A549 (cell line): ENCODE results near the gene STK11IP. TPM values are rescaled to one million over a fixed set of nuclear protein-coding genes. Genes with fewer than 3 reads are reported as not detected.

Source experiments
- ATAC-seq, 2 experiments: fragments of 200-7000 bp in 1 of 2; fragments of >200 bp in 1 of 2; cut with Nextera tagmentation in 1 of 2; cut with Tn5 transposase in 1 of 2; 3 replicates each; pipeline versions ENCODE4 v1.8.0 to v1.9.1; 2018 to 2020; ENCODE audit warnings: mild to moderate bottlenecking in 1 of 2, moderate library complexity in 1 of 2
- CTCF ChIA-PET: fragments of 300-600 bp; sonication (Branson Sonifier 250); formaldehyde crosslinking; extraction: SDS; loops from one replicate; lab custom pipeline; 2021; ENCODE audit warnings: antibody characterized with exemption, inconsistent platforms; lab: Yijun Ruan, JAX
- POLR2A ChIA-PET: fragments of 350-600 bp; formaldehyde crosslinking; extraction: SDS; loops from one replicate; lab custom pipeline; 2021; ENCODE audit warnings: antibody characterized with exemption, inconsistent platforms; lab: Yijun Ruan, JAX
- DNase-seq, 2 experiments: peaks; one replicate each; pipeline versions ENCODE4 v3.0.0 to v3.0.0-alpha.2; 2011 to 2016; ENCODE audit warnings: low read depth in 1 of 2, low spot score in 1 of 2
- FAIRE-seq: peaks from 2 replicates; lab custom pipeline; 2011; peaks lifted over from hg19 to GRCh38; lab: Jason Lieb, UNC
- H3K27ac ChIP-seq, 2 experiments: fragments of >200 bp; sonication (Bioruptor Twin); formaldehyde crosslinking; 3 replicates each; pipeline ENCODE4 v1.5.1; 2016 to 2017
- H3K4me1 ChIP-seq: fragments of >200 bp; sonication (Bioruptor Twin); formaldehyde crosslinking; 3 replicates; pipeline ENCODE4 v1.6.1; 2016
- H3K4me2 ChIP-seq: fragments of >200 bp; sonication (Bioruptor Twin); formaldehyde crosslinking; 3 replicates; pipeline ENCODE4 v1.6.1; 2016
- H3K4me3 ChIP-seq: fragments of >200 bp; sonication (Bioruptor Twin); formaldehyde crosslinking; 3 replicates; pipeline ENCODE4 v1.5.1; 2016
- H3K9me3 ChIP-seq: fragments of >200 bp; sonication (Bioruptor Twin); formaldehyde crosslinking; 3 replicates; pipeline ENCODE4 v1.6.1; 2016
- CBX8 ChIP-seq: fragments of 200-600 bp; sonication (generic); IDR thresholded peaks from 2 replicates; pipeline ENCODE4 v1.6.1; 2016
- CEBPB ChIP-seq, 2 experiments: fragments of >200 bp in 1 of 2; sonication (Bioruptor Twin) in 1 of 2; formaldehyde crosslinking in 1 of 2; IDR thresholded peaks; 2 replicates each; pipeline ENCODE4 v1.6.1; 2012 to 2016
- CTCF ChIP-seq: fragments of >200 bp; sonication (Bioruptor Twin); formaldehyde crosslinking; IDR thresholded peaks from 3 replicates; pipeline ENCODE4 v1.5.1; 2016
- EHMT2 ChIP-seq: fragments of 200-600 bp; sonication (generic); IDR thresholded peaks from 2 replicates; pipeline ENCODE4 v1.6.1; 2016; ENCODE audit warnings: antibody characterized with exemption, low read depth, mild to moderate bottlenecking, moderate library complexity
- ELK1 ChIP-seq: fragments of 150-350 bp; IDR thresholded peaks from 2 replicates; pipeline ENCODE4 v1.6.1; 2014; ENCODE audit warnings: low read depth, mild to moderate bottlenecking, low read length
- ESRRA ChIP-seq: fragments of 150-350 bp; IDR thresholded peaks from 2 replicates; pipeline ENCODE4 v1.6.1; 2014; ENCODE audit warnings: mild to moderate bottlenecking, low read length, borderline replicate concordance
- FOSB ChIP-seq: fragments of 250-450 bp; sonication (Bioruptor Pico); IDR thresholded peaks from 2 replicates; pipeline ENCODE4 v1.5.0; 2020; ENCODE audit warnings: mild to moderate bottlenecking, moderate library complexity
- FOSL2 ChIP-seq, 2 experiments: fragments of 450-650 bp in 1 of 2; fragments of >200 bp in 1 of 2; sonication (Bioruptor Twin) in 1 of 2; formaldehyde crosslinking; IDR thresholded peaks; 2 replicates each; pipeline versions ENCODE4 v1.5.0 to v1.6.1; 2016 to 2020; ENCODE audit warnings: mild to moderate bottlenecking in 1 of 2, moderate library complexity in 1 of 2
- GATA3 ChIP-seq: IDR thresholded peaks from 2 replicates; pipeline ENCODE4 v1.6.1; 2012; ENCODE audit warnings: borderline replicate concordance
- HDAC2 ChIP-seq: fragments of 200-600 bp; sonication (generic); IDR thresholded peaks from 2 replicates; pipeline ENCODE4 v1.6.1; 2016
- HEYL ChIP-seq: fragments of 250-450 bp; sonication (Bioruptor Pico); IDR thresholded peaks from 2 replicates; pipeline ENCODE4 v1.8.0; 2021; ENCODE audit warnings: mild to moderate bottlenecking, moderate library complexity
- HOXA7 ChIP-seq: fragments of 250-450 bp; sonication (Bioruptor Pico); IDR thresholded peaks from 2 replicates; pipeline ENCODE4 v1.5.0; 2020; ENCODE audit warnings: mild to moderate bottlenecking, moderate library complexity
- JUNB ChIP-seq: fragments of >200 bp; sonication (Bioruptor Twin); formaldehyde crosslinking; IDR thresholded peaks from 2 replicates; pipeline ENCODE4 v1.6.1; 2016
- MAZ ChIP-seq: fragments of 150-350 bp; IDR thresholded peaks from 2 replicates; pipeline ENCODE4 v1.6.1; 2014; ENCODE audit warnings: antibody characterized with exemption, low read depth, low read length, borderline replicate concordance
- PBX3 ChIP-seq: IDR thresholded peaks from 2 replicates; pipeline ENCODE4 v1.6.1; 2012
- POLR2AphosphoS2 ChIP-seq: conservative IDR thresholded peaks from 2 replicates; pipeline ENCODE4 v1.6.1; 2012; ENCODE audit warnings: low read length, improper control_type of control experiment, inconsistent platforms
- RAD21 ChIP-seq, 2 experiments: fragments of >200 bp in 1 of 2; sonication (Bioruptor Twin) in 1 of 2; formaldehyde crosslinking in 1 of 2; IDR thresholded peaks in 1 of 2; conservative IDR thresholded peaks in 1 of 2; 2 replicates in 1 of 2; 3 replicates in 1 of 2; pipeline ENCODE4 v1.6.1; 2012 to 2018; ENCODE audit warnings: inconsistent platforms in 1 of 2
- RCOR1 ChIP-seq: fragments of 150-350 bp; IDR thresholded peaks from 2 replicates; pipeline ENCODE4 v1.6.1; 2014; ENCODE audit warnings: antibody characterized with exemption, low read length, low read depth
- ZC3H11A ChIP-seq: fragments of 450-650 bp; IDR thresholded peaks from 2 replicates; pipeline ENCODE4 v1.6.1; 2014; ENCODE audit warnings: antibody characterized with exemption, mild to moderate bottlenecking
- ZNF302 ChIP-seq: fragments of 250-450 bp; sonication (Bioruptor Pico); IDR thresholded peaks from 2 replicates; pipeline ENCODE4 v1.9.0; 2021; ENCODE audit warnings: inconsistent platforms, mild to moderate bottlenecking, moderate library complexity
- WGBS: methylation state at CpG from one replicate; pipeline ENCODE4 v1.1.6; 2017; ENCODE audit errors: missing lambda C conversion rate; 5-methylcytosine and 5-hydroxymethylcytosine counted together
- polyA plus RNA-seq, 4 experiments: library from polyadenylated mRNA; depleted of rRNA in 3 of 4; stranded (reverse); fragments of >200 nt; fragmentation: RNase III in 1 of 4; extraction: RNeasy Plus Mini Kit Qiagen cat#74134 plus additional on column Dnase treatment in 1 of 4; gene quantifications; 2 replicates in 3 of 4; 3 replicates in 1 of 4; pipeline ENCODE4 v1.2.3, GENCODE V29; 2011 to 2017
- TF ChIP-seq, protein P1 (sequence below): fragments of 250-450 bp; sonication (Bioruptor Pico); IDR thresholded peaks from 2 replicates; pipeline ENCODE4 v1.5.0; 2020; ENCODE audit warnings: low read depth, mild to moderate bottlenecking, moderate library complexity
- TF ChIP-seq, protein P2 (sequence below): fragments of >200 bp; sonication (Bioruptor Twin); formaldehyde crosslinking; IDR thresholded peaks from 2 replicates; pipeline ENCODE4 v1.6.1; 2016

The STK11IP gene
- polyA plus RNA-seq, 2 of the 4 experiments (the other 2 are of a cell fraction): 13.3 to 18.8 TPM

- H3K4me3 ChIP-seq: no peak overlapping the region
- no peaks in the 10 kb centered on the region for H3K9me3 ChIP-seq
- H3K27ac ChIP-seq: no peak overlapping the region
- CTCF ChIA-PET: interaction anchor here (0.6 to 7.0 kb wide), 6 partner anchors 11 to 107 kb away, joined by 3 to 38 read pairs (median 4); no protein-coding TSS in a partner anchor
- 81% methylated on average over 9 of the region's 9 CpGs for WGBS
- POLR2A ChIA-PET: no interaction called here
- no peak for TF ChIP-seq PBX3
- no peak for TF ChIP-seq MAZ
- no peak for TF ChIP-seq CEBPB (IDR thresholded peaks at IDR 0.05)
- TF ChIP-seq CBX8: no peak
- TF ChIP-seq CTCF: no peak
- TF ChIP-seq EHMT2: no peak
- TF ChIP-seq, protein P1, sequence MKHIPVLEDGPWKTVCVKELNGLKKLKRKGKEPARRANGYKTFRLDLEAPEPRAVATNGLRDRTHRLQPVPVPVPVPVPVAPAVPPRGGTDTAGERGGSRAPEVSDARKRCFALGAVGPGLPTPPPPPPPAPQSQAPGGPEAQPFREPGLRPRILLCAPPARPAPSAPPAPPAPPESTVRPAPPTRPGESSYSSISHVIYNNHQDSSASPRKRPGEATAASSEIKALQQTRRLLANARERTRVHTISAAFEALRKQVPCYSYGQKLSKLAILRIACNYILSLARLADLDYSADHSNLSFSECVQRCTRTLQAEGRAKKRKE (CRISPR knock-in tag): no peak
- no peak for TF ChIP-seq ELK1
- TF ChIP-seq POLR2AphosphoS2: no peak
- TF ChIP-seq ZC3H11A: no peak
- no peak for TF ChIP-seq FOSL2 (IDR thresholded peaks at IDR 0.05)
- no peak for TF ChIP-seq FOSL2 (CRISPR knock-in tag; IDR thresholded peaks at IDR 0.05)
- TF ChIP-seq FOSB: no peak
- no peak for TF ChIP-seq RCOR1
- TF ChIP-seq JUNB: no peak
- no peak for TF ChIP-seq GATA3
- no peak for TF ChIP-seq HOXA7 (CRISPR knock-in tag)
- no peak for TF ChIP-seq ZNF302
- TF ChIP-seq RAD21 (conservative IDR thresholded peaks at IDR 0.05 in 1 of 2, IDR thresholded peaks at IDR 0.05 in 1 of 2): no peak
- no peak for TF ChIP-seq HEYL (CRISPR knock-in tag)
- H3K4me2 ChIP-seq: no peak overlapping the region
- H3K4me1 ChIP-seq: peaks cover 8% of the 10 kb centered on the region; the same call in 2 of the 3 replicates
- FAIRE-seq (no peak), ATAC-seq (no peak), DNase-seq (no peak)
Measured at GRCh38 chr2:219631406-219631891, 33.8 kb downstream of the STK11IP start.

DNA sequence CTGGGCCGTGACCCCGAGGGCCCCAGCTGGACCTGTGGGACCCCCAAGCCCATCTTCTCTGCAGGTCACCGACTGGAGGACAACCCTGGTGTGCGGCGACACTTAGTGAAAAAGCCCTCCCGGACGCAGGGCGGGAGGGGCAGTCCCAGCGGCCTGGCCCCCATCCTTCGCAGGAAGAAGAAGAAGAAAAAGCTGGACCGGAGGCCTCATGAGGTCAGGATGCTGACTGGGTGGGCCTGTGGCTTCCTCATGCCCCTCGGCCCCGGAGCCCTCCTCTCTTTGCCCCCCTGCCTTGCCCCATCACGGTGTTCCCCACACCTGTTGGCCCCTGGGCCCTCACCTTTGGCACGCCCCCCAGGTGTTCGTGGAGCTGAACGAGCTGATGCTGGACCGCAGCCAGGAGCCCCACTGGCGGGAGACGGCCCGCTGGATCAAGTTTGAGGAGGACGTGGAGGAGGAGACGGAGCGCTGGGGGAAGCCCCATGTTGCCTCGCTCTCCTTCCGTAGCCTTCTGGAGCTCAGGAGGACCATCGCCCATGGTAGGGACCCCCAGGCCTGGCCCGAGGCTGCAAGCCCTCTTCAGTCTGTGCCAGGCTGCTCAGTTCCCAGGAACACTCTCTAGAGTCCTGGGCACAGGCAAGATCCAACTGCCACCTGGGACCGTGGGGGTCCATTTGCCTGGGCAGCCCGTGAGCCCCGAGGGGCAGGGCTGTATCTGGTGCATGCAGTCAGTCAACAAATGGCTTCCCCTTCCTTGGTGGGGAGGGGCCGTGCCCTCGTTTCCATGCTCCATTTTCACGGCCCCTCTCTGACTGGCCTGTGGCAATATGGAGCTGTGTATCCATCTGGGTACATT lies 34.5 kb downstream of the STK11IP start:
- POLR2A ChIA-PET: no interaction called here
- H3K9me3 ChIP-seq: no peaks in the 10 kb centered on the region
- DNase-seq: no peak
- no peak overlapping the region for H3K27ac ChIP-seq
- CTCF ChIA-PET: interaction anchor here (0.6 to 7.0 kb wide), 7 partner anchors 10 to 108 kb away, joined by 3 to 38 read pairs (median 3); no protein-coding TSS in a partner anchor
- no peak overlapping the region for H3K4me2 ChIP-seq
- H3K4me3 ChIP-seq: no peak overlapping the region
- no peak for FAIRE-seq
- TF ChIP-seq HDAC2 (no peak), ZC3H11A (no peak), ESRRA (no peak), MAZ (no peak), ZNF302 (no peak), POLR2AphosphoS2 (no peak)
- TF ChIP-seq, protein P1 (CRISPR knock-in tag): no peak
- TF ChIP-seq, protein P2, sequence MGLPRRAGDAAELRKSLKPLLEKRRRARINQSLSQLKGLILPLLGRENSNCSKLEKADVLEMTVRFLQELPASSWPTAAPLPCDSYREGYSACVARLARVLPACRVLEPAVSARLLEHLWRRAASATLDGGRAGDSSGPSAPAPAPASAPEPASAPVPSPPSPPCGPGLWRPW: no peak
- H3K4me1 ChIP-seq: peaks cover 5% of the 10 kb centered on the region; the same call in 2 of the 3 replicates
- WGBS: 87% methylated on average over 23 of the region's 34 CpGs
- no peak for ATAC-seq
